ENCODE measurements around the gene SSBP1. TPM values are rescaled to one million over a fixed set of nuclear protein-coding genes. Genes with fewer than 3 reads are reported as not detected.

Gene SSBP1
- total and polyA plus RNA-seq, 2 of the 8 experiments (the other 6 are each of a cell fraction or from before 2014, with no cell fraction given), result 136 to 254 TPM

DNA sequence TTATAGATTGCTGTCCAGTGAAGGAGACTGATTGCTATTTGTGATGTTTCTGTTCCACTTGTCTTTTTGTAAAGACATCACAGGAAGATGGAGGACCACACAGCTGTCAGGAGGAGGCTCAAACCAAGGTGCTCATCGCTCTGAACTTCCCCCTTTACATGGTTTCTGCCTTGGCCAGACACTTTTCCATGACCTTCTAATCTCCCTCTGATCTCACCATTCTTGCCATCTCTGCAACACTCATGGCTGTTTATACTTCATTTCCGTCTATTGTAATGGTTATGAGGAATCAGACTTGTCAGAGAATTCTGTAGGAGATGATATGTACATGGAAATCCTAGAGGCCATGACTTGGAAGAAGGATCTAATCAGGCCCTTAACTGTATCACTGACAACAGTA lies 50.1 kb downstream of the SSBP1 start:
- FAIRE-seq (no peak), DNase-seq (ENCODE audit: low read depth in 1 of 2, low spot score in 2 of 2) (no peak)
- H2BK20ac ChIP-seq (ENCODE audit: low read length), result no peak overlapping the region
- no peak overlapping the region for H3K56ac ChIP-seq (replicated peaks; ENCODE audit: insufficient read length, low read depth, low read length)
- H2BK12ac ChIP-seq (ENCODE audit: low read depth, low read length), result no peak overlapping the region
- POLR2A ChIA-PET (ENCODE audit: partially characterized antibody), result no interaction called here
- H4K20me1 ChIP-seq (replicated peaks in 1 of 2; ENCODE audit: control insufficient read depth in 1 of 2, insufficient read depth in 2 of 2, low read length in 2 of 2), result peaks cover 2% of the 10 kb centered on the region in 2 experiments
- H3K79me1 ChIP-seq (ENCODE audit: low read depth, low read length), result no peaks in the 10 kb centered on the region
- H4K5ac ChIP-seq (ENCODE audit: insufficient read length, low read depth, low read length), result no peak overlapping the region
- no peak overlapping the region for H2BK15ac ChIP-seq (ENCODE audit: low read length)
- no peak overlapping the region for H3K18ac ChIP-seq (ENCODE audit: extremely low read depth, low read length)
- H2BK5ac ChIP-seq (ENCODE audit: low read depth, low read length), result no peak overlapping the region
- TF ChIP-seq TEAD4 (IDR thresholded peaks at IDR 0.05; ENCODE audit: low read depth, low read length), result no peak
- no peak for TF ChIP-seq TCF12 (IDR thresholded peaks at IDR 0.05; ENCODE audit: low read depth, low read length)
- TF ChIP-seq HDAC6 (IDR thresholded peaks at IDR 0.05; ENCODE audit: low read depth, low read length), result no peak
- no peak for TF ChIP-seq POU5F1 (IDR thresholded peaks at IDR 0.05; ENCODE audit: low read depth, low read length)
- TF ChIP-seq, protein P1, sequence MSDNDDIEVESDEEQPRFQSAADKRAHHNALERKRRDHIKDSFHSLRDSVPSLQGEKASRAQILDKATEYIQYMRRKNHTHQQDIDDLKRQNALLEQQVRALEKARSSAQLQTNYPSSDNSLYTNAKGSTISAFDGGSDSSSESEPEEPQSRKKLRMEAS (IDR thresholded peaks at IDR 0.05), result no peak
- TF ChIP-seq TAF7 (optimal IDR thresholded peaks at IDR 0.05; ENCODE audit: borderline replicate concordance, low read depth, low read length), result no peak
- TF ChIP-seq SAP30 (IDR thresholded peaks at IDR 0.05; ENCODE audit: insufficient read depth, insufficient replicate concordance, low read length), result no peak
- TF ChIP-seq FOSL1 (IDR thresholded peaks at IDR 0.05; ENCODE audit: insufficient read depth, low read depth, low read length), result no peak
- TF ChIP-seq CTBP2 (IDR thresholded peaks at IDR 0.05; ENCODE audit: borderline replicate concordance, insufficient read depth, insufficient read length, low read length), result no peak
- TF ChIP-seq YY1 (IDR thresholded peaks at IDR 0.05; ENCODE audit: low read depth, low read length), result no peak
- TF ChIP-seq SIRT6 (IDR thresholded peaks at IDR 0.05; ENCODE audit: low read length), result no peak
- no peak for TF ChIP-seq ATF3 (IDR thresholded peaks at IDR 0.05; ENCODE audit: insufficient read depth, low read depth, low read length)
- no peaks in the 10 kb centered on the region for H3K9me3 ChIP-seq (ENCODE audit: insufficient read depth in 2 of 2, low read depth in 1 of 2, low read length in 1 of 2)
- 97% methylated on average over 2 of the region's 2 CpGs; no CpG with 5 or more reads in 1 of the 2 experiments for WGBS, 2 experiments (ENCODE audit: extremely low coverage in 1 of 2, insufficient coverage in 1 of 2, insufficient read length in 1 of 2, insufficient replicate concordance in 2 of 2, low coverage in 1 of 2, low lambda C conversion rate in 2 of 2, missing lambda C conversion rate in 1 of 2)
- H2AK5ac ChIP-seq (ENCODE audit: low read depth, low read length), result no peak overlapping the region
- peaks cover 0 to 20% (median 6%) of the 10 kb centered on the region in 4 experiments; a peak in 3 of 8 replicates for H3K36me3 ChIP-seq (ENCODE audit: control insufficient read depth in 2 of 4, insufficient read depth in 4 of 4, low read length in 3 of 4)
- H3K4ac ChIP-seq (replicated peaks; ENCODE audit: insufficient read length, low read depth, low read length), result no peak overlapping the region
- H4K91ac ChIP-seq (replicated peaks; ENCODE audit: insufficient read length, low read length), result no peak overlapping the region
- H3K4me2 ChIP-seq (ENCODE audit: insufficient read depth in 1 of 2, low read depth in 2 of 2, low read length in 2 of 2), result no peak overlapping the region
- H3K14ac ChIP-seq (ENCODE audit: insufficient read length), result no peak overlapping the region
- no peak overlapping the region for H3K4me3 ChIP-seq (ENCODE audit: extremely low read depth in 1 of 4, insufficient read depth in 2 of 4, low read depth in 3 of 4, low read length in 4 of 4)
- H2BK120ac ChIP-seq (replicated peaks; ENCODE audit: low read depth, low read length), result no peak overlapping the region
- no peak overlapping the region for H3K27ac ChIP-seq (ENCODE audit: low read depth, low read length)
- no peak overlapping the region for H4K8ac ChIP-seq (ENCODE audit: extremely low read depth, insufficient read depth, low read length)
- H3K23ac ChIP-seq (ENCODE audit: insufficient read length), result no peak overlapping the region
- no peaks in the 10 kb centered on the region for H3K4me1 ChIP-seq (replicated peaks in 1 of 4; ENCODE audit: control insufficient read depth in 3 of 4, insufficient read depth in 4 of 4, low read length in 3 of 4)
- H3K79me2 ChIP-seq (ENCODE audit: control insufficient read depth in 1 of 2, insufficient read depth in 2 of 2, low read length in 2 of 2), result no peaks in the 10 kb centered on the region
- no peak overlapping the region for H2AFZ ChIP-seq (ENCODE audit: low read length)
- no peaks in the 10 kb centered on the region for H3K27me3 ChIP-seq (replicated peaks in 1 of 4; ENCODE audit: control insufficient read depth in 3 of 4, extremely low read depth in 1 of 4, insufficient read depth in 3 of 4, low read length in 3 of 4)
- H3K23me2 ChIP-seq (ENCODE audit: low read depth, low read length), result no peaks in the 10 kb centered on the region
- CTCF ChIA-PET (ENCODE audit: partially characterized antibody), result interaction anchor here (0.7 to 1.4 kb wide), 5 partner anchors 12 to 282 kb away, joined by 3 to 5 read pairs (median 4); partner anchors contain the start of gene SSBP1
- H3K9ac ChIP-seq (replicated peaks in 1 of 4; ENCODE audit: extremely low read depth in 1 of 4, low read depth in 3 of 4, low read length in 3 of 4), result no peak overlapping the region
